GM12878 (cell line): ENCODE data around the gene TRMU.

Experiments used
- BHLHE40 ChIP-seq, 2 experiments: fragments of 450-650 bp in 1 of 2; IDR thresholded peaks; 2 replicates each; pipeline ENCODE4 v1.6.1; 2011 to 2017; ENCODE audit warnings: low read depth in 2 of 2, borderline replicate concordance in 1 of 2, improper control_type of control experiment in 1 of 2, low read length in 1 of 2, mild to moderate bottlenecking in 1 of 2
- E2F4 ChIP-seq: IDR thresholded peaks from 2 replicates; pipeline ENCODE4 v1.6.1; 2012; ENCODE audit warnings: low read depth, low read length, improper control_type of control experiment

- TF ChIP-seq E2F4 (no peak), BHLHE40 (IDR thresholded peaks at IDR 0.05; ENCODE audit: borderline replicate concordance in 1 of 2, low read depth in 2 of 2, low read length in 1 of 2) (no peak)
Measured at GRCh38 chr22:46327691-46328465, 7.6 kb upstream of the TRMU start.
